T-helper 9 cell (primary cell): ENCODE data around the gene RASGRF1.
A peak's percentile ranks its signal among the peaks of the same experiment; 100 is the strongest.

Experiments used
- DNase-seq: peaks from one replicate; pipeline ENCODE4 v3.0.0-alpha.2; 2020

RASGRF1 gene

DNA sequence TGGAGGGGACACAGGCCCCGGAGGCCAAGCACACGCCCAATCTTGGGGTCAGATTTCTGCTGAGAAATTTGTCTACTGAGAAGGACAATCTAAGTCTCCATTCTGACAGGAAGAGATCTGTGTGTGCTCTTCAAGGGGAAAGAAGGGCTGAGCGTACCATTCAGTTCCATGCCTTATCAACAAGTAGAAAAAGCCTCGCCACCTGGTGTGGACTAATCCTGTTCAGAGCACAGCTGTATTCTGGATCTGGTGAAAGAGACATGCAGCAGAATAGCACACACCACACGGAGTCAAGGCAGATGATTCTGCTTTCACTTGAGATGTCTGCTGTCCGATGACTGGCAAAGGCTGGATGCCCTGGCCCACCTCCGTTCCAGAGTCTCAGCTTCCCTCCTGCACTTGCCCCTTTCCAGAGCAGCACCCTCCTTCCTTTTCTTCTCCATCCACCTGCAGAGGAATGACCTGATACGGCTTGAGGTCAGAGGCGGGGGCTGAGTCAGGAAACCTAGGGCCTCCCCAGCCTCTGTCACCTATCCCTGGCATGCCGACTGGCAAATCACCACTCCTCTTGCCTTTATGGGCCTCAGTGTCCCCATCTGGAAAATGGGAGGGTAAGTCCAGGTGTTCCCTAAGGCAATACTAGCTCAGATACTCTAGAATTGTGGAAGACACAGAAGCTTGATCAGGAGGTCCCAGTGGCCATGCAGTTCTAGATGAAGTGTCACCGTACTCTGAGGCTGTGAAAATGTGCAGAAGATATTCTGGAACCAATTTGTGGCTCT, 108.9 kb downstream of the RASGRF1 start:
- no peak for DNase-seq

DNA sequence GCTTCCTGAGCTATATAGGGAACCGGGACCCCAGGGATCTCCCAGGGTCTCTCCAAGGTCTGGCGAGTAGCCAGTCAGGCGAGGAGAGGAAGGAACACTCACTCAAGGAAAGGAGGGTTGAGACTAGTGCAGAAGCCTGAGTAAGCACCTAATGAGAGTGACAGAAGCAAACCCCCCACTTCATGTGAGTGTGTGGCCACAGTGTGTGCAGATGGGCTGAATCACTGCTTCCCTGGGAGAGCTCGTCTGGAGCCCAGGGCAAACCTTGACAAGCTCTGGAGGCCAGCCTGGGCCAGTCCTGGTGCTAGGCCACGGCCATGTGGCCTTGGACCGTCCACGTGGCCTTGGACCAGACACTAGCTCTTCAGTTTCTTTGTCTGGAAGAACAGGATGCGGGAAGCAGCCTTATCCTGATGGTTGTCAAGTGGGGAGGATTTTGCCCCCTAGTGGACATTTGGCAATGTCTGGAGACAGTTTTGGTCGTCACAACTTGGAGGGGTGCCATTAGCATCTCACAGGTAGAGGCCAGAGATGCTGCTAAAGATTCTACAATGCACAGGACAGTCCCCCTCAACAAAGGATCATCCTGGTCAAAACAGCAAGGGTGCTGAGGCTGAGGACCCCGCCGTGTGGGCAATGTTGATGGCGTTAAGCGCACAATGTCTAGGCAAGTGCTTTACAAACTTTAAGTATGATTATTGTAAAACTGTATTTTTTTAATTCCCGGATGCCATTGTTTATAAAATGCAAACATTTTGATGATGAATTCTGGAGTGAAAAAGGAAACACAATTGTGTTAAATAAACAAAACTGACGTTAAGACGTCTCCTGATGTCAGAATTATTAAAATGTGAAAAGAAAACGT, 110.9 kb downstream of the RASGRF1 start:
- DNase-seq = peak; percentile 20

DNA sequence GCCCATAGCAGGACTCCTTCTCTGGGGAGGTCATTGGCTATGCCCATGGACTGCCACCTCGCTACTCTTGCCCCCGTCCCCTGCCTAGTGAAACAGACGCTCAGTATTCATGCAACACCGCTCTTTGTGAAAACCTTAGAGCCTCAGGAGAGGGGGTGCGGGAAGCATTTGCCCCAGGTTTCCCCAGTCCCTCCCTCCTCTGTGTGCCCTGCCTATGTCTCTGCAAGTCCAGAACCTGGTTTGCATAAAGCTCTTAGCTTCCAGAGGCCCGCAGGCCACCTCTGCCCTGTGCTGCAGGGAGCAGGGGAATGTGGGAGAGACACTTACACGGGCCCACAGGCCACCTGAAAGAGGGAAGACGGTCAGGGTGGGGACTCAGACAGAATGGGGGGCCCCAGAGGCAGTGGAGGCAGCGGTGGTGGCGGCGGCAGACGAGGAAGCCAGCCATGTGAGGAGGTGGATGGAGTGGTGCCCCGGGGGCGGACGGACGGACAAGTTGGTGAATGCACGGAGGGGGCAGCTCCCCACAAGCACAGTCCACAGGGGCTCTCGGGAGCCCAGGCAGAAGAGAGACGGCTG, 111.9 kb downstream of the RASGRF1 start:
- DNase-seq = no peak

DNA sequence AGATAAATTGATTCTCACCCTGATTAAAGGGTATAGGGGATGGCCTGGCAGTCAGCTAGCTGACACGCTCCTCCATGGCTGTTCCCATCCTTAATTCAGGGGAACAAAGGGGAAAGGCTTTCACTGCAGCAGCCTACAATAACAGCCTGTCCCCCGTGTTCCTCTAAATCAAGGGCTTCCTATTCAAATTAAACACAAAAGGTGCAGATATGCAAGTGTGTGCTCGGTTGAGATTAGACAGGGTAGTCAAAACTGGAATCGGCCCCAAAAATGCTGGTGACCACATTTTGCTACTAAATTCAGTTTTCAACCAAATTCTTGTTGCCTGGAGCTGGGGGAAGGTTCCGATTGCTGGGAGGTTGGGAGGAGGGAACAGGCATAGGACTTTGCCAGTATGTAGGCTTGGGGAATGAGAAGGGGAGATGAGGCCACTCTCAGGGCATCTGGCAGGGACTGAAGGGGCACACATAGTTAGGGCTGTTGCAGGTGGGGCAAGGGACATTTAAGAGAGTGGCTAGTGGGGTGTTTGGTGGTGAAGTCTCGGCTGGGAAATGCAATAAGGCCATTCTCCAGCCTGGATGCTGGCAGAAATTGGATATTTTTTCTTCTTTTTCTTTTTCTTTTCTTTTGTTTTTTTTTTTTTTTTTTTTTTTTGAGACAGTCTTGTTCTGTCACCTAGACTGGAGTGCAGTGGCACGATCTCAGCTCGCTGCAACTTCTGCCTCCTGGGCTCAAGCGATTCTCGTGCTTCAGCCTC, 112.8 kb downstream of the RASGRF1 start:
- no peak for DNase-seq

DNA sequence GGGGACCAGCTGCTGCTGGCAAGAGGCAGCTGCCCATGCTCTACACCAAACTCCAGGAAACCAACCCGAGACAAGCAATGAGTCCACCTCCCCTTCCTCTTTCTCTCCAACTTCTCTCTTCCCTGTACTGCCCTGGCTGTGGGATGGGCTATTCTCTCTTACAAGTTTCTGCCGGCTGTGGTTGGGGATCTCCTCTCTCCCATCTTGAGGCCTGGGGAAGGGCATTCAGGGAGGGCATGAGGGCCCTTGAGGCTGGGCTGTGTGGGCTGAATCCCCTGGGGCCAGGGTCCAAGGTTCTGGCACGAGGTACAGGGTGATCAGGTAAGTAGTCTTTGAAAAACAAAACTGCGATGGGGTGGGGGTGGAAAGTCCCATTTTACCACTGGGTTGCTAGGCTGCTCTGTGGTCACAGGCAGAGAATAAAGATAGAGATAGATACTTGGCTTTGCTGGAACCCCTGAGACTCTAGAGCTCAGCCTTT, 113.4 kb downstream of the RASGRF1 start:
- no peak for DNase-seq

DNA sequence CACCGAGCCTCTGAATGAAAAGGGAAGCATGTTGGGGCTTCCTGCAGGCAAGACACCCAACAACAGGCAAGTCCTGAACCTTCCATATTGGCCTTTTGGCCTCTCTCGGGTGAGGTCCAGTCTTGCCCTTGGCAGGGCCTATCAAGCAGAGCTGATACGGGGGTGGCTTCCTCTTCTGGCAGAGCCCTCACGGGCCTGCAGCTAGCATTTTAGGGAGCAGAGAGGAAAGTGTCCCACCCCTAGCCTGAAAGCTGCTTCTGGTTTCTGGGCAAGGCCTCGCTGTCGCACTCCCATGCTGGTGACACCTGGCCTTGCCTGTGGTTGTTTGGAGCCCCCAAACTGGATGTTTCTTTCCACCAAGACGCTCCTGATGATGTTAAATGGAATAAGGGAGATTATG, 113.9 kb downstream of the RASGRF1 start:
- DNase-seq = no peak

DNA sequence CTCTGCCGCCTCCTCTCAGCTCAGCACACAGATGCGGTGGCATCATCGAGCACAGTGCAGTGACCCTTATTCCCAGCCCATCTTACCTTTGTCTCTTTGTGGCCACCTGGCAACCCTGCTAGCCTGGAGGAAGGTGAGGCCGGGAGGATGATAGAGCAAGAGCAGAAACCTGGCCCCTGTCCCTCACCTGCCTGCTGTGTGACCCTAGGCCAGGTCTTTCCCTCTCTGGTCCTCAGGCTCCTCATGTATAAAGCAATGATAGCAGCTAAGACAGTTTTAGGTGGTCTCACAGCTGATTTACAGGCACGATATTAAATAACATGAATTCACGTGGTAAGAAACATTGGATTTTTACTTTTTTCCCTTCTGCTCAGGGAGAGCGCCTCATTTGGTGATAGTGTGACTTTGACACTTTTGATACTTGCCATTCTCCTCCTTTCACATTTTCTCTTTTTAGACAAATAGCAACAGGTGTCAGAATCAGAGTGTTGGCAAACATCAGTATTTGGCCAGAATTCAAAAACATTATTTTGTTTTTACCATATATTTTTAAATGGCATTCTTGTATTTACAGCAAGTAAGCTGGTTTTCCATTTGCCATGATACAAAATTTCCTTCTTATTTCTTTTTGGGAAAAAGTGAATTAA, 116.2 kb downstream of the RASGRF1 start:
- no peak for DNase-seq

DNA sequence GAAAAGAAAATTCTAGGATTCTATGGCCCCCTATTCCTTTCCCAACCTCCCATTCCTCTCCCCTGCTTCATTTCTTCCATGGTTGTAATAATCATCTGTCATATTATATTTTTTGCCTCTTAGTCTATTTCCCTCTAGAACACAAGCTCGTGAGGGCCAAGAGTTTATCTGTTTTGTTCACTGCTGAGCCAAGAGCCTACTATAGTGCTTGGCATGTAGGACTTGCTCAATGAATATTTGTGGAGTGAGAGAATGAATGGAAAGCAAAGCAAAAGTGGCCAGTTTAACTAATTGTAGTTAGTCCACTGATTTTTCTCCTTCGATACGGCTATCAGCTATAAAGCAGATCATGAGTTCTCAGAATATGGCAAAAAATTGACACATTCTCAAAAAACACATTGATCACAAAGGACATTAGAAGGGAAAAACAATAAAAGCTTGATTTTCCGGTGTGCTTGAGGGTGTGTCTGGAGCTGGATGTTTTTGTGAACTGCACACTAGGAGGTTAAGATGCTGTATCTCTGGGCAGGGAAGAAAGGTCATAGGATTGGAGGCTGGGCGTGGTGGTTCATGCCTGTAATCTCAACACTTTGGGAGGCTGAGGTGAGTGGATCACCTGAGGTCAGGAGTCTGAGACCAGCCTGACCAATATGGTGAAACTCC, 120.8 kb downstream of the RASGRF1 start:
- no peak for DNase-seq

DNA sequence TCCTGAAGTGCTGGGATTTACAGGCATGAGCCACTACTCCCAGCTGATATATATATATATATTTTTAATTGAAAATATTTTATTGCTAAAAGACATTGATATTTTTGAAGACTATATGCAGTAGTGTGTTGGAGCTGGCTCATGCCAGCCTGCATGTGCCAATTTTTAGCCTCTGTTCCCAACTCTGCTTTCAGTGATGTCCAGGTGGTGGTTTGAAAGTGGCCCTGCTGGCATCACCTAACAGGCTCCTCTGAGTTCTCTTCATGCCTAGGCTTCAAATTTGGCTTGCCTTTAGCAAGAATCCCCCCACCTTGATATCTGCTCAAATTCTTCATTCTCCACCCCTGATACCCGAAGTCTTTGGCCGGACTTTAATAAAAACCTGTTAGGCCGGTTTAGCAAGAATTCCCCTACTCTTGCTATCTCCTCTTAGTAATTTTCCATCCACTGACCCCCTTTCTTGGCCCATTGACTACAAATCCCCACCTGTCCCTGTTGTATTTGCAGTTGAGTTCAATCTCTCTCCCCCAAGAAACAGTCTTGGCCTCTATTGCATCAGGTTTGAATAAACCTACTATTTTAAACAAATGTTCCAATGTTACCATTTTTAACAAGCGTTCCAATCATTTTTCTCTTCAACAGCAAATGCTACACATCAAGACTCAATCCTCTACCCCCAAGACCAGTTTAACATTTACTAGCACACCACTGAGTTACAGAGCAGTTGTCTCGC, 121.9 kb downstream of the RASGRF1 start:
- no peak for DNase-seq

DNA sequence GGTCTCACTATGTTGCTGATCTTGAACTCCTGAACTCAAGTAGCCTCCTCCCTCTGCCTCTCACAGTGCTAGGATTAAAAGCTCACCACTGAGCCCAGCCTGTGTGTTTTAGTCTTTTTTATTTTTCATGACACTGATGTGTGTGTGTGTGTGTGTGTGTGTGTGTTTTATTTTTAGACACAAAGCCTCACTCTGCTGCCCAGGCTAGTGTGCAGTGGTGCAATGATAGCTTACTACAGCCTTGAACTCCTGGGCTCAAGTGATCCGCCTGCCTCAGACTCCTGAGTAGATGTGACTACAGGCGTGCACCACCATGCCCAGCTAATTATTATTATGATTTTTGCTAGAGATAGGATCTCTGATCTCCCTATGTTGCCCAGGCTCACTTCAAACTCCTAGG, 122.5 kb downstream of the RASGRF1 start:
- no peak for DNase-seq

DNA sequence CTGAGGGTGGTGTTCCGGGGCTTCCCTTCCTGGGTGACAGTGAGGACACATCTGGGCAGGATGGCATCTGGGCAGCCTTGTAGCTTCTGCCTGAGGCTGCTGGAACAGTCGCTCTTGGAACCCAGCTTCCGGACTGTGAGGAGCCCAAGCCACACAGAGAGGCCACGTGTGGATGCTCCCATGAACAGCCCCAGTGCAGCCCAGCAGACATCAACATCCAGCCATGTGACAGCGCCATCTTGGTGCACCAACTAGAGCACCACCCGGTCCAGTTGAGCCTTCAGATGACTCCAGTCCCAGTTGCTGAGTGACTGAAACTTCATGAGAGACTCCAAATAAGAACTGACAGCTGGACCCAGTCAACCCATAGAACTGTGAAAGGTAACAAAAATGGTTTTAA, 130.3 kb downstream of the RASGRF1 start:
- DNase-seq = no peak

DNA sequence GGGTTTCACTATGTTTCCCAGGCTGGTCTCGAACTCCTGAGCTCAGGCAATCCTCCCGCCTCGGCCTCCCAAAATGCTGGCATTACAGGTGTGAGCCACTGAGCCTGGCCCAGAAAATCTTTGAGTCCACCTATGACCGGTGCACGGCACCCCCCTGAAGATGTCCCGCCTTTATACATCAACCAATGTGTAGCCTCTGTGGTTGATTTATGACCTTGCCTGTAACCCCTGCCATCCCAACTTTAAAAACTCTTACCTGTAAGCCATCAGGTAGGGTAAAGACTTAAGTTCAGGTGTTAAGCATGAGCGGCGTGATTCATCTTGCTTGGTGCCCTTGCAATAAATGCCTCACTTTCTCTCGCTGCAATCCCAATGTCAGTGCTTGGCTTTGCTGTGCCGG, 131.2 kb downstream of the RASGRF1 start:
- no peak for DNase-seq

DNA sequence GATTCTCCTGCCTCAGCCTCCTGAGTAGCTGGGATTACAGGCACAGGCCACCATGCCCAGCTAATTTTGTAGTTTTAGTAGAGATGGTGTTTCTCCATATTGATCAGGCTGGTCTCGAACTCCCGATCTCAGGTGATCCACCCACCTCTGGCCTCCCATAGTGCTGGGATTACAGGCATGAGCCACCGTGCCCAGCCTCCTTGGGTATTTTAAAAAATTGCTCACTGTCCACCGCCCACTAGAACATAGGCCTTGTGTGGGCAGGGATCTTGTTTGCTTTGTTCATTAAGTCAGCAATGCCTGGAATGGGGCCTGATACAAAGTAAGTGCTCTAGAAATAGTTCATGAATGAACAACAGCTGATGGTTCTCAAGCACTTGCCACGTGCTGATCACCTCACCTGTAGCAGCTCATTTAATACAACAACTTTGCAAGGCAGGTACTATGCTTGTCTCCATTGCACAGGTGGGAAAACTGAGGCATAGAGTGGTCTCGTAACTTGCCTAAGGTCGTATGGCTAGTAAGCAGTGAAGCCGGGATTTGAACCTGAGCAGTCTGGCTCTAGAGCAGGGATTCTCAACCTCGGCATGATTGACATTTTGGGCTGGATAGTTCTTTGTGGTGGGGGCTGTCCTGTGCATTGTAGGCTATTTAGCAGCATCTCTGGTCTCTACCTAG, 133.0 kb downstream of the RASGRF1 start:
- no peak for DNase-seq

DNA sequence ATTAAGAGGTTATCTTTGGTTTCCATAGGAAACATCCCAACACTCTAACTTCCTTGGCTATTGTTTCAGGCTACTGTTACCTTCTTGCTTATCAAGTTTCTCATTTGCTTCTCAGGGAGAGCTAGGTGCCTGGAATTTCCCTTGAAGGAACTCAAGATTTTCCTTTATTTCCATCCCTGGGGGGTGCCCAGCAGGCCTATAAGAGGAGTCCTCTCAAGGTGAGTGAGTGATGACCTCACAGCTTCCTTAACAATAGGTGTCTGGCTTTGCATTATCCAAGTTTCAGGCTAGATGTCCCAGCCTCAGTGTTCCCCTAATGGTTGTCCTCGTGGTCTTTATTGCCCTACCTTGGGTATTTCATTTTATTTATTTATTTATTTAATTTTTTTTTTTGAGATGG, 133.6 kb downstream of the RASGRF1 start:
- no peak for DNase-seq

DNA sequence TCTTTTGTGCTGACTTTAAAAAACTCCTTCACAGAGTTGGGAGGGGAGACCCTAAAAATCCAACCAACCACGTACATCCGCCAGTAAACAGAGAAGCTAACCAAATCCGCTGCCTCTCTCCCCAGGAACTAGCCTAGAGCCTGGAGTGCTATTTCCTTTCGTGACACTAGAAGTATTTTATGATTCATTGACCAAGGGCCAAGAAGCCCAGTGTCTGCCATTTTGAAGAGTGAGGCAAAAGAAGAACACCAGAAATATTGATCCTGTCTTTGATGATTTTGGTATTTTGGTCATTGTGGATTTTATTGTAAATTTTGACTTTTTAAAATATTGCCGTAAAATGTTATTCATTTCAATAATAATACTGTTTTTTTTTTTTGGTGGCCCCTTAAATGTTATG, 135.2 kb downstream of the RASGRF1 start:
- DNase-seq = no peak

DNA sequence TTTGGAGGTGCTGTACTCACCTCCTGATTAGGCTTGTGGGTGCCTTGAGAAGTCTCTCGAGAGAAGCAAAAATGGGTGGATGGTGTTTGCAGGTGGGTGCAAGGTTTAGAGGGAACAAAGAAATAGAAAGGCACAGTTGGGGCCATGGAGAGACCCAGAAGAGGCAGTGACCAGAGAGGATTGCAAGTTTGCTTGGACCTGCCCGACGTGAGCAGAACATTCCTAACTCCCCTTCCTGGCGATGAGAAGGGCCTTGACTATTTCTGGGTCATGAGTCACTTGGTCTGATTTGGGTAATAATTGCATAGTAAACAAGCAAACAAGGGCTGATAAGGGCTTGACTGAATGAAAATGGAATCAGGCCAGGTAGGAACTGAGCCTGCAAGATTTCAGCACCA, 138.7 kb downstream of the RASGRF1 start:
- no peak for DNase-seq

DNA sequence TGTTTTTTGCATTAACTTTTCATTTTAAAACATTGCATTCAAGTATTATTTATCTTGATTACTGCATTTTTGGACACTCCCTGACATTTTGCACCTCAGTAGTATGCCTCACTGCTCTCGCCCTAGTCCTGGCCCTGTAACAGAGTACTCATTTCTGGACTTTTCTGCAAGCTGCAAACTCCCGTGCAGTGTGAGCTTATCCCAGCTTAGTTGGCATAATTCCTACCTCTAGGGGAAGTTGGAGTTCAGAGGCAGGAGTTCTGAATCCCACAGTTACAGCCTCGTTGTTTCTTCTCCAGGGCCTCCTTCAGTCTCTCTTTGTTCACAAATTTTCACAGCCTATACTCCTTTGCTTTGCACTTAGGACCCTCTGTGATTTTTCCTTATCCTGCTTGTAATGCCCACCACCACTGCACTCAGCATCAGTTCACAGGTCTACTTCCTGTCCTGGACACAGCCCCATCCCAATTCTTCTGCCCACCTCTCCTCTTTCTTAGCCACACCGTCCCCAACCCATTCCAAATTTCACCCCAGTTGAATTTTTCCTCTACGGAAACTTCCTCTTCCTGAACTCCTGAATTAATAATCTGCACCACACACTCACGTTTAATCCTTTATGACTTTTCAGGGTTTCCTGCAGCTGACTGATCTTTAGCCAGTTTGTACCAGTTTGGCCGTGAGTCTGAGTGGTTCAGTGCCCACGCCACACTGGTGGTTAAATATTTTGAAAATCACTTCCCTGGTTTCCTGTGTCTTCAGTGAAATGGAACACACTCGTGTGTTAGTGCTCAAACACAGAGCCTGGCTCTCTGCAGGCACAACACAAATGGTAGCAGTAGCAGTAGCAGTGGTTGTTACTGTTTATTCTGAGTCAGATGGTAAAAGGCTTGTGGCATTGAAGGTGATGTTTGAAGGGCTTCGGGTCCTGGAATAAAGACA, 139.4 kb downstream of the RASGRF1 start:
- DNase-seq = no peak

DNA sequence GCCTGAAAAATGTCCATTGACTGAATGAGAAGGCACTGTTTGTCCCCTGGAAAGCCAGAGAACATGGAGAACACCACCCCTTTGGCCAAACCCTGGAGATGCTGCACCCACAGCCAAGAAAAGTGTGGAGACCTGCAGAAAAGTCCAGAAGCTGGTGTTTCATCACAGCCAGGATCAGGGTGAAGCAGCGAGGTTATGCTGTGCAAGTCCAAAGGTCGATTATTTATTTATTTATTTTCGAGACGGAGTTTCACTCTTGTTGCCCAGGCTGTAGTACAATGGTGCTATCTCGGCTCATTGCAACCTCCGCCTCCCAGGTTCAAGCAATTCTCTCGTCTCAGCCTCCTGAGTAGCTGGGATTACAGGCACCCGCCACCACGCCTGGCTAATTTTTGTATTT, 140.2 kb downstream of the RASGRF1 start:
- no peak for DNase-seq

DNA sequence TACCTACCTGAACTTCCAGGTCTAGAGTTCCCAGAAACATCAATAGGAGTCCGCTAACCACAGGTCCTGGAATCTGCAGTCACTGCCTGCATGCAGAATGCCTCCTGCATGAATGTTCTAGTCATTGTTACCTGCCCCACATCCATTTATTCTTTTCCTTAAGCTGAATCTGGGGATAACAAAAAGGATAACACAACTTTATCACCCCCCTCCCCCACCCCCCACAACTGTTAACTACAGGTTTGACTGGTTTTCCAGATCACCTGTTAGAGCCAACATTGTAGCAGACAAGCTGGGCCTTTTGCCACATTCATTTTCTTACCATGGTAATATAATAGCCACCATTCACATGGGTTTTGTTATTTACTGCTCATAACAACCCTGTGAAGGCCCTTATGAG, 141.1 kb downstream of the RASGRF1 start:
- DNase-seq = no peak
